ENCODE data around the gene SAXO1. TPM values are rescaled to one million over a fixed set of nuclear protein-coding genes. Genes with fewer than 3 reads are reported as not detected.

The SAXO1 gene
- total and polyA plus RNA-seq, 2 experiments from 2014 or later, result 0.02 TPM; not detected in 1

DNA sequence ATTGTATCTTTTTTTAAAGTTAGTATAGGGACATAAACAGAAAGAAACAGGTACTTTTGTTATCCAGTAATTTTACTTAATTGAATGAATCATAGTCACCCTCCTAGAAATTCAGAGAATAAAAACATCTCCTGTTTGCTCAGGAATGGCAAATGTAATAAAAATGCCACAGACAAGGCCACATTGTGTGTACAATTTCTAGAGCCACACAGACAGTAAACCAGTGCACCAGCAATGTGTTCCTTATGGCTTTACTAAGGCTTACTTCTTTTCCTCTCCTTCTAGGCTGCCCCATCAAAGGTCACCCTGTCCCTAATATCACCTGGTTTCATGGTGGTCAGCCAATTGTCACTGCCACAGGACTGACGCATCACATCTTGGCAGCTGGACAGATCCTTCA lies 145.5 kb downstream of the SAXO1 start:
- ATAC-seq, result no peak
- Mint-ChIP-seq H3K4me3 (no peak overlapping the region), H3K27me3 (ENCODE audit: insufficient read depth, low read depth, poor library complexity) (peaks cover 2% of the 10 kb centered on the region), H3K36me3 (ENCODE audit: low read depth) (peaks cover 6% of the 10 kb centered on the region), H3K27ac (no peak overlapping the region), H3K4me1 (peaks cover 9% of the 10 kb centered on the region), H3K9me3 (peaks cover 15% of the 10 kb centered on the region)
- Histone ChIP-seq H3F3A (replicated peaks; ENCODE audit: low read depth) (no peaks in the 10 kb centered on the region), H3K9me2 (ENCODE audit: insufficient read depth) (peaks cover 6% of the 10 kb centered on the region; the same call in 1 of the 2 replicates), H3K4me2 (no peak overlapping the region), H3K79me2 (replicated peaks; ENCODE audit: insufficient read depth) (no peaks in the 10 kb centered on the region), H3K36me3 (ENCODE audit: insufficient read depth) (no peaks in the 10 kb centered on the region), H3K27me3 (ENCODE audit: insufficient read depth) (no peaks in the 10 kb centered on the region), H2AFZ (no peak overlapping the region), H4K20me1 (replicated peaks; ENCODE audit: insufficient read depth) (no peaks in the 10 kb centered on the region), H3K4me1 (ENCODE audit: insufficient read depth) (peaks cover 5% of the 10 kb centered on the region; the same call in 1 of the 2 replicates), H3K27ac (ENCODE audit: low read depth) (no peak overlapping the region), H3K4me3 (no peak overlapping the region)
- no peak for TF ChIP-seq STAT1 (IDR thresholded peaks at IDR 0.05; ENCODE audit: unreplicated experiment)
- TF ChIP-seq, protein P1, sequence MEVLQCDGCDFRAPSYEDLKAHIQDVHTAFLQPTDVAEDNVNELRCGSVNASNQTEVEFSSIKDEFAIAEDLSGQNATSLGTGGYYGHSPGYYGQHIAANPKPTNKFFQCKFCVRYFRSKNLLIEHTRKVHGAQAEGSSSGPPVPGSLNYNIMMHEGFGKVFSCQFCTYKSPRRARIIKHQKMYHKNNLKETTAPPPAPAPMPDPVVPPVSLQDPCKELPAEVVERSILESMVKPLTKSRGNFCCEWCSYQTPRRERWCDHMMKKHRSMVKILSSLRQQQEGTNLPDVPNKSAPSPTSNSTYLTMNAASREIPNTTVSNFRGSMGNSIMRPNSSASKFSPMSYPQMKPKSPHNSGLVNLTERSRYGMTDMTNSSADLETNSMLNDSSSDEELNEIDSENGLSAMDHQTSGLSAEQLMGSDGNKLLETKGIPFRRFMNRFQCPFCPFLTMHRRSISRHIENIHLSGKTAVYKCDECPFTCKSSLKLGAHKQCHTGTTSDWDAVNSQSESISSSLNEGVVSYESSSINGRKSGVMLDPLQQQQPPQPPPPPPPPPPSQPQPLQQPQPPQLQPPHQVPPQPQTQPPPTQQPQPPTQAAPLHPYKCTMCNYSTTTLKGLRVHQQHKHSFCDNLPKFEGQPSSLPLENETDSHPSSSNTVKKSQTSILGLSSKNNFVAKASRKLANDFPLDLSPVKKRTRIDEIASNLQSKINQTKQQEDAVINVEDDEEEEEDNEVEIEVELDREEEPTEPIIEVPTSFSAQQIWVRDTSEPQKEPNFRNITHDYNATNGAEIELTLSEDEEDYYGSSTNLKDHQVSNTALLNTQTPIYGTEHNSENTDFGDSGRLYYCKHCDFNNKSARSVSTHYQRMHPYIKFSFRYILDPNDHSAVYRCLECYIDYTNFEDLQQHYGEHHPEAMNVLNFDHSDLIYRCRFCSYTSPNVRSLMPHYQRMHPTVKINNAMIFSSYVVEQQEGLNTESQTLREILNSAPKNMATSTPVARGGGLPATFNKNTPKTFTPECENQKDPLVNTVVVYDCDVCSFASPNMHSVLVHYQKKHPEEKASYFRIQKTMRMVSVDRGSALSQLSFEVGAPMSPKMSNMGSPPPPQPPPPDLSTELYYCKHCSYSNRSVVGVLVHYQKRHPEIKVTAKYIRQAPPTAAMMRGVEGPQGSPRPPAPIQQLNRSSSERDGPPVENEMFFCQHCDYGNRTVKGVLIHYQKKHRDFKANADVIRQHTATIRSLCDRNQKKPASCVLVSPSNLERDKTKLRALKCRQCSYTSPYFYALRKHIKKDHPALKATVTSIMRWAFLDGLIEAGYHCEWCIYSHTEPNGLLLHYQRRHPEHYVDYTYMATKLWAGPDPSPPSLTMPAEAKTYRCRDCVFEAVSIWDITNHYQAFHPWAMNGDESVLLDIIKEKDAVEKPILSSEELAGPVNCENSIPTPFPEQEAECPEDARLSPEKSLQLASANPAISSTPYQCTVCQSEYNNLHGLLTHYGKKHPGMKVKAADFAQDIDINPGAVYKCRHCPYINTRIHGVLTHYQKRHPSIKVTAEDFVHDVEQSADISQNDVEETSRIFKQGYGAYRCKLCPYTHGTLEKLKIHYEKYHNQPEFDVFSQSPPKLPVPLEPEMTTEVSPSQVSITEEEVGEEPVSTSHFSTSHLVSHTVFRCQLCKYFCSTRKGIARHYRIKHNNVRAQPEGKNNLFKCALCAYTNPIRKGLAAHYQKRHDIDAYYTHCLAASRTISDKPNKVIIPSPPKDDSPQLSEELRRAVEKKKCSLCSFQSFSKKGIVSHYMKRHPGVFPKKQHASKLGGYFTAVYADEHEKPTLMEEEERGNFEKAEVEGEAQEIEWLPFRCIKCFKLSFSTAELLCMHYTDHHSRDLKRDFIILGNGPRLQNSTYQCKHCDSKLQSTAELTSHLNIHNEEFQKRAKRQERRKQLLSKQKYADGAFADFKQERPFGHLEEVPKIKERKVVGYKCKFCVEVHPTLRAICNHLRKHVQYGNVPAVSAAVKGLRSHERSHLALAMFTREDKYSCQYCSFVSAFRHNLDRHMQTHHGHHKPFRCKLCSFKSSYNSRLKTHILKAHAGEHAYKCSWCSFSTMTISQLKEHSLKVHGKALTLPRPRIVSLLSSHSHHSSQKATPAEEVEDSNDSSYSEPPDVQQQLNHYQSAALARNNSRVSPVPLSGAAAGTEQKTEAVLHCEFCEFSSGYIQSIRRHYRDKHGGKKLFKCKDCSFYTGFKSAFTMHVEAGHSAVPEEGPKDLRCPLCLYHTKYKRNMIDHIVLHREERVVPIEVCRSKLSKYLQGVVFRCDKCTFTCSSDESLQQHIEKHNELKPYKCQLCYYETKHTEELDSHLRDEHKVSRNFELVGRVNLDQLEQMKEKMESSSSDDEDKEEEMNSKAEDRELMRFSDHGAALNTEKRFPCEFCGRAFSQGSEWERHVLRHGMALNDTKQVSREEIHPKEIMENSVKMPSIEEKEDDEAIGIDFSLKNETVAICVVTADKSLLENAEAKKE (CRISPR knock-in tag; IDR thresholded peaks at IDR 0.05), result no peak
- no peak for TF ChIP-seq POLR2AphosphoS5 (IDR thresholded peaks at IDR 0.05; ENCODE audit: low read depth)
- no peak for TF ChIP-seq EZH2phosphoT487 (IDR thresholded peaks at IDR 0.05; ENCODE audit: unreplicated experiment)
- no peak for TF ChIP-seq EZH2 (IDR thresholded peaks at IDR 0.05; ENCODE audit: low read depth, unreplicated experiment)
- no peak for TF ChIP-seq JUNB (IDR thresholded peaks at IDR 0.05; ENCODE audit: unreplicated experiment)
- no peak for TF ChIP-seq ZNF331 (CRISPR knock-in tag; IDR thresholded peaks at IDR 0.05; ENCODE audit: low read depth)
- TF ChIP-seq, protein P2, sequence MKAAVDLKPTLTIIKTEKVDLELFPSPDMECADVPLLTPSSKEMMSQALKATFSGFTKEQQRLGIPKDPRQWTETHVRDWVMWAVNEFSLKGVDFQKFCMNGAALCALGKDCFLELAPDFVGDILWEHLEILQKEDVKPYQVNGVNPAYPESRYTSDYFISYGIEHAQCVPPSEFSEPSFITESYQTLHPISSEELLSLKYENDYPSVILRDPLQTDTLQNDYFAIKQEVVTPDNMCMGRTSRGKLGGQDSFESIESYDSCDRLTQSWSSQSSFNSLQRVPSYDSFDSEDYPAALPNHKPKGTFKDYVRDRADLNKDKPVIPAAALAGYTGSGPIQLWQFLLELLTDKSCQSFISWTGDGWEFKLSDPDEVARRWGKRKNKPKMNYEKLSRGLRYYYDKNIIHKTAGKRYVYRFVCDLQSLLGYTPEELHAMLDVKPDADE (IDR thresholded peaks at IDR 0.05), result no peak
- TF ChIP-seq, protein P3, sequence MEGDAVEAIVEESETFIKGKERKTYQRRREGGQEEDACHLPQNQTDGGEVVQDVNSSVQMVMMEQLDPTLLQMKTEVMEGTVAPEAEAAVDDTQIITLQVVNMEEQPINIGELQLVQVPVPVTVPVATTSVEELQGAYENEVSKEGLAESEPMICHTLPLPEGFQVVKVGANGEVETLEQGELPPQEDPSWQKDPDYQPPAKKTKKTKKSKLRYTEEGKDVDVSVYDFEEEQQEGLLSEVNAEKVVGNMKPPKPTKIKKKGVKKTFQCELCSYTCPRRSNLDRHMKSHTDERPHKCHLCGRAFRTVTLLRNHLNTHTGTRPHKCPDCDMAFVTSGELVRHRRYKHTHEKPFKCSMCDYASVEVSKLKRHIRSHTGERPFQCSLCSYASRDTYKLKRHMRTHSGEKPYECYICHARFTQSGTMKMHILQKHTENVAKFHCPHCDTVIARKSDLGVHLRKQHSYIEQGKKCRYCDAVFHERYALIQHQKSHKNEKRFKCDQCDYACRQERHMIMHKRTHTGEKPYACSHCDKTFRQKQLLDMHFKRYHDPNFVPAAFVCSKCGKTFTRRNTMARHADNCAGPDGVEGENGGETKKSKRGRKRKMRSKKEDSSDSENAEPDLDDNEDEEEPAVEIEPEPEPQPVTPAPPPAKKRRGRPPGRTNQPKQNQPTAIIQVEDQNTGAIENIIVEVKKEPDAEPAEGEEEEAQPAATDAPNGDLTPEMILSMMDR (conservative IDR thresholded peaks at IDR 0.05; ENCODE audit: low read depth in 2 of 2), result no peak
- TF ChIP-seq NANOG (IDR thresholded peaks at IDR 0.05; ENCODE audit: borderline replicate concordance), result no peak
- TF ChIP-seq, protein P4, sequence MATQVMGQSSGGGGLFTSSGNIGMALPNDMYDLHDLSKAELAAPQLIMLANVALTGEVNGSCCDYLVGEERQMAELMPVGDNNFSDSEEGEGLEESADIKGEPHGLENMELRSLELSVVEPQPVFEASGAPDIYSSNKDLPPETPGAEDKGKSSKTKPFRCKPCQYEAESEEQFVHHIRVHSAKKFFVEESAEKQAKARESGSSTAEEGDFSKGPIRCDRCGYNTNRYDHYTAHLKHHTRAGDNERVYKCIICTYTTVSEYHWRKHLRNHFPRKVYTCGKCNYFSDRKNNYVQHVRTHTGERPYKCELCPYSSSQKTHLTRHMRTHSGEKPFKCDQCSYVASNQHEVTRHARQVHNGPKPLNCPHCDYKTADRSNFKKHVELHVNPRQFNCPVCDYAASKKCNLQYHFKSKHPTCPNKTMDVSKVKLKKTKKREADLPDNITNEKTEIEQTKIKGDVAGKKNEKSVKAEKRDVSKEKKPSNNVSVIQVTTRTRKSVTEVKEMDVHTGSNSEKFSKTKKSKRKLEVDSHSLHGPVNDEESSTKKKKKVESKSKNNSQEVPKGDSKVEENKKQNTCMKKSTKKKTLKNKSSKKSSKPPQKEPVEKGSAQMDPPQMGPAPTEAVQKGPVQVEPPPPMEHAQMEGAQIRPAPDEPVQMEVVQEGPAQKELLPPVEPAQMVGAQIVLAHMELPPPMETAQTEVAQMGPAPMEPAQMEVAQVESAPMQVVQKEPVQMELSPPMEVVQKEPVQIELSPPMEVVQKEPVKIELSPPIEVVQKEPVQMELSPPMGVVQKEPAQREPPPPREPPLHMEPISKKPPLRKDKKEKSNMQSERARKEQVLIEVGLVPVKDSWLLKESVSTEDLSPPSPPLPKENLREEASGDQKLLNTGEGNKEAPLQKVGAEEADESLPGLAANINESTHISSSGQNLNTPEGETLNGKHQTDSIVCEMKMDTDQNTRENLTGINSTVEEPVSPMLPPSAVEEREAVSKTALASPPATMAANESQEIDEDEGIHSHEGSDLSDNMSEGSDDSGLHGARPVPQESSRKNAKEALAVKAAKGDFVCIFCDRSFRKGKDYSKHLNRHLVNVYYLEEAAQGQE (IDR thresholded peaks at IDR 0.05; ENCODE audit: unreplicated experiment), result no peak
- TF ChIP-seq ZNF114 (CRISPR knock-in tag; IDR thresholded peaks at IDR 0.05), result no peak
- no peak for TF ChIP-seq CREB1 (CRISPR knock-in tag; IDR thresholded peaks at IDR 0.05; ENCODE audit: low read depth)
- DNase-seq (ENCODE audit: low spot score), result no peak

All from GM23338 (cell line).